Psoas muscle (tissue), 8 donors: ENCODE results near the gene PKNOX1. TPM values are rescaled to one million over a fixed set of nuclear protein-coding genes. Genes with fewer than 3 reads are reported as not detected.

ENCODE experiments used
- ATAC-seq, 4 donors: fragments of 200-7000 bp; cut with Tn5 transposase; one replicate each; pipeline ENCODE4 v1.9.1; 2020; ENCODE audit warnings: moderate library complexity in 3 of 4, mild to moderate bottlenecking in 2 of 4
- DNase-seq, 2 donors: peaks; one replicate each; pipeline ENCODE4 v3.0.0-alpha.2; 2020
- H3K27ac ChIP-seq: fragments of 200-600 bp; one replicate; pipeline ENCODE4 v1.8.0; 2022
- H3K27me3 ChIP-seq, 3 donors: fragments of 200-600 bp in 1 of 3; one replicate each; pipeline versions ENCODE4 v1.6.1 to v1.8.0; 2013 to 2022; ENCODE audit warnings: low read length in 2 of 3, mild to moderate bottlenecking in 2 of 3, moderate library complexity in 1 of 3; ENCODE audit not compliant: insufficient read depth in 3 of 3
- H3K36me3 ChIP-seq, 2 donors: fragments of 200-600 bp in 1 of 2; one replicate each; pipeline versions ENCODE4 v1.6.1 to v1.8.0; 2013 to 2022; ENCODE audit warnings: low read depth in 1 of 2, mild to moderate bottlenecking in 1 of 2, moderate library complexity in 1 of 2; ENCODE audit not compliant: insufficient read depth in 1 of 2
- H3K4me1 ChIP-seq: fragments of 200-600 bp; one replicate; pipeline ENCODE4 v1.8.0; 2022
- H3K4me3 ChIP-seq: fragments of 200-600 bp; one replicate; pipeline ENCODE4 v1.8.0; 2022; ENCODE audit warnings: mild to moderate bottlenecking
- H3K9me3 ChIP-seq: fragments of 200-600 bp; one replicate; pipeline ENCODE4 v1.8.0; 2022
- CTCF ChIP-seq: fragments of 200-600 bp; IDR thresholded peaks from one replicate; pipeline ENCODE4 v1.8.0; 2022; ENCODE audit warnings: antibody characterized with exemption
- WGBS, 3 donors: extraction: QIAGEN DNeasy Blood & Tissue Kit; methylation state at CpG; one replicate each; pipeline versions ENCODE4 v1.1.6 to v1.1.7; 2013; 5-methylcytosine and 5-hydroxymethylcytosine counted together
- intact Hi-C, 2 donors: fragments of 100-400 bp; cut with DNase I; formaldehyde crosslinking; loops; one replicate each; pipeline versions ENCODE4 v1.11.0 to v1.14.2; 2022
- polyA plus RNA-seq, 3 donors: library from polyadenylated mRNA; stranded (reverse); fragments of 200-250 nt; gene quantifications; one replicate each; pipeline ENCODE4 v1.2.3, GENCODE V29; 2013
- total RNA-seq, 4 donors: library from RNA; stranded (reverse); fragmentation: NEBNext Ultra II Directional in 2 of 4; extraction: Animal tissue kit (Norgen Biotek cat#: 25700) in 2 of 4; gene quantifications; one replicate each; pipeline versions ENCODE4 v1.2.1 to v1.2.4, GENCODE V29; 2021 to 2023
- donor health status: healthy with polysubstance abuse.
- donor health status: DM: no; HTN: no; CAD: no; lungs with moderate emphysema.
- donor health status: Bipolar disorder and iron deficiency.
- donor health status: healthy.
- donor health status: DM: yes; HTN: yes; CAD: no.
- donor health status: DM: no; HTN: no; CAD: no.
- donor health status: DM: no; HTN: no; CAD: no.
- donor health status: DM: yes; HTN: yes; CAD: no.

Gene PKNOX1
- total and polyA plus RNA-seq, 7 donors = 6.0 to 14.7 (median 12.1) TPM

- Histone ChIP-seq H3K9me3 (no peaks in the 10 kb centered on the region), H3K4me1 (no peaks in the 10 kb centered on the region), H3K27me3 (no peaks in the 10 kb centered on the region), H3K27ac (no peak overlapping the region), H3K36me3 (peaks cover 0 to 70% of the 10 kb centered on the region in 2 donors), H3K4me3 (no peak overlapping the region)
- intact Hi-C loops = no loop called here
- WGBS, 3 donors = 87 to 90% (median 88%) methylated on average over 17 of the region's 17 CpGs
- no peak for TF ChIP-seq CTCF
- DNase-seq = no peak
- ATAC-seq = no peak
These were observed 50.2 kb downstream of the PKNOX1 start for GRCh38 chr21:43024439-43025136.

DNA sequence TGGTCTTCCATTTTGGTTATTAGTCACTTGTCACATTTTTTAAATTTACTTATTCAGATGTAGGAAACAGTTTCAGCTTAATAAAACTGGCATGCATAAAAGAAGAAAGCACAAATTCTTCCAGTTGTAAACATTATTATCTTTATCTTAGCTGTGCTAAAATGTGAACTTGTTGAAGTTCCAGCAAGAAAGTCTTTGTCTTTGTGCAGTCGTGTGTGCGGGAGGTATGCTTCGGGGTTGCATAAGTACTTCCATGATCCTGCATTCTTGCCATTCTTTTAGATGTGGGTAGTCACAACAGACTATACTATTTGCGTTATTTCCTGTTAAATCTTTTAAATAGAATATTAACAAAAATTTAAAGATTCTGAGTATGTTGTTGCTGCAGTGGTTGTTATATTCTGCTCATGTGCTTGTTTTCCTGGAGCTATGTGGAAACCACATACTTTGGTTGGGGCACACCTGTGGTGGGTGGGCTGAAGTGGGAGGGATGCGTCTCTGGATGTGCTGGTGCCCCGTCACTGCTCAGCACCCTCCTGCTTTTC is 51.3 kb downstream of the PKNOX1 start:
- Histone ChIP-seq H3K36me3 (peaks cover 0 to 72% of the 10 kb centered on the region in 2 donors), H3K27ac (no peak overlapping the region)
- no peak for ATAC-seq

GRCh38 chr21:43027846-43028731 is 53.7 kb downstream of the PKNOX1 start:
- H3K36me3 ChIP-seq = peaks cover 0 to 78% of the 10 kb centered on the region in 2 donors
- 87 to 93% (median 91%) methylated on average over 27 of the region's 27 CpGs for WGBS, 3 donors
- DNase-seq (no peak), ATAC-seq (no peak)
- H3K4me1 ChIP-seq = no peaks in the 10 kb centered on the region
- no peak overlapping the region for H3K4me3 ChIP-seq
- no peaks in the 10 kb centered on the region for H3K27me3 ChIP-seq
- no peak overlapping the region for H3K27ac ChIP-seq
- TF ChIP-seq CTCF = no peak
- intact Hi-C loops = no loop called here
- H3K9me3 ChIP-seq = no peaks in the 10 kb centered on the region

More for the DNA sequence above, 51.3 kb downstream of the PKNOX1 start:
- WGBS, 3 donors = 92 to 96% (median 96%) methylated on average over 6 of the region's 6 CpGs
- Histone ChIP-seq H3K27me3 (no peaks in the 10 kb centered on the region), H3K4me1 (no peaks in the 10 kb centered on the region), H3K9me3 (no peaks in the 10 kb centered on the region), H3K4me3 (no peak overlapping the region)
- intact Hi-C loops = no loop called here
- no peak for TF ChIP-seq CTCF
- no peak for DNase-seq

DNA sequence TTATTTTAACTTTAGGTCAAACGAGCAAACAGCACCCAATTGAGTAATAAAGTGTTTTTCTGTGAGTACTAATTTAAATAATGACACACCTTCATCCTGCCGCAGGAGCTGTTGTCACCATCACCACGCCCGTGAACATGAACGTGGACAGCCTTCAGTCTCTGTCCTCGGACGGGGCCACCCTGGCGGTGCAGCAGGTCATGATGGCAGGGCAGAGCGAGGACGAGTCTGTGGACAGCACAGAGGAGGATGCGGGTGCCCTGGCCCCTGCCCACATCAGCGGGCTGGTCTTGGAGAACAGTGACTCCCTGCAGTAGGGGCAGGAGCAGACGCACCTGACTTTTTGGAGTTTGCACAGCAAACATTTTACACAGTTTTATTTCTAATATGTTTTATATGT is 55.4 kb downstream of the PKNOX1 start:
- no peak for TF ChIP-seq CTCF
- intact Hi-C loops = no loop called here
- H3K4me3 ChIP-seq = no peak overlapping the region
- H3K4me1 ChIP-seq = no peaks in the 10 kb centered on the region
- no peak overlapping the region for H3K27ac ChIP-seq
- H3K36me3 ChIP-seq = peaks cover 0 to 66% of the 10 kb centered on the region in 2 donors
- ATAC-seq (no peak), DNase-seq (no peak)
- no peaks in the 10 kb centered on the region for H3K27me3 ChIP-seq
- no peaks in the 10 kb centered on the region for H3K9me3 ChIP-seq
- 88 to 94% (median 92%) methylated on average over 13 of the region's 13 CpGs for WGBS, 3 donors
